GM19035 (cell line): Measurements from ENCODE around the gene TTC12.

Experiments used
- ATAC-seq: cut with Tn5 transposase; IDR thresholded peaks from one replicate; pipeline ENCODE4 v1.9.1; 2021; ENCODE audit not compliant: unreplicated experiment

TTC12 gene

DNA sequence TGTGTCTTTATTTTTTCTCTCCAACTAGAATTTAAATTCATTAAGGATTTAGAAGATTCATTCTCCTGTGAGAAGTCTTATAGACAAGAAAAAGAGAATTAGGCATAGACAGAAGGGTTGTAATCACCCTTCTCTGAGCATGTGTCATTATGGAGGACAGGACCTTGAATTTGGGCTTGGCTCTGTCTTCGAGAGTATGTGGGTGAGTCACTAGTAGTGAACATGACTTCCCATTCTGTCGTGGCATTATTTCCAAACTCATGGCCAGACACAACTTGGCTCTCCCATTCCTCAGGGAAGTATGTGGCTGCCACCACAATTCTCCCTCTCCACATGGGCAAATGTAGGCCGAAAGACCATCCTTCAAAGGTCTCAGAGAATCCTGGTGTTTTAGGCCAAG, 58.9 kb downstream of the TTC12 start:
- no peak for ATAC-seq

DNA sequence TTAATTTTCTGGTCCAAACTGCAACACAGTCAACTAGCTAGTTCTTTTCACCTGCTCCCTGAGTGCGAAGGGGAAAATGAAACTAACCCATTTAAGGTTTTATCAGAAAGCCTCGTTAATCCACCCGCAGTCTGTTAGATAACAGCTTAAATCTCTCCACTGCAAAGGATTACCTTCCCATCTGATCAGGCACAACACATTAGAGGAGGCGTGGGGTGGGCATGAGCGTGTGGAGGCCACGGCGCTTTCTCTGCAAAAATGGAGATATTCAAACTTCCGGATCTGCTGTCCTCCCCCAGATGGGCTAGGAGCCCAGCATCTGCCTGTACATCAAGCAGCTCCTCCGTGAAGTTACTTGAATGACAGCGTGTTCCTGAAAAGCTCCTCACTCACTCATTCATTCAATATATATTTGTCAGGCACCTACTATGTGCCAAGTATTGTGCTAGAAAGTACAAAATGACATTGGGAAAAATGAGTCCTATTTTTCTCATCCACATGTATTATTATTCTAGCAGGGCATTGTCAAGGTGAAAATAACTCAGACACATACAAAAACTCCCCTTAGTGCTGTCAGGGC, 59.7 kb downstream of the TTC12 start:
- ATAC-seq: no peak

- no peak for ATAC-seq
These were observed 61.0 kb downstream of the TTC12 start for GRCh38 chr11:113375402-113375801.

GRCh38 chr11:113376156-113376555, 61.8 kb downstream of the TTC12 start:
- ATAC-seq: no peak

DNA sequence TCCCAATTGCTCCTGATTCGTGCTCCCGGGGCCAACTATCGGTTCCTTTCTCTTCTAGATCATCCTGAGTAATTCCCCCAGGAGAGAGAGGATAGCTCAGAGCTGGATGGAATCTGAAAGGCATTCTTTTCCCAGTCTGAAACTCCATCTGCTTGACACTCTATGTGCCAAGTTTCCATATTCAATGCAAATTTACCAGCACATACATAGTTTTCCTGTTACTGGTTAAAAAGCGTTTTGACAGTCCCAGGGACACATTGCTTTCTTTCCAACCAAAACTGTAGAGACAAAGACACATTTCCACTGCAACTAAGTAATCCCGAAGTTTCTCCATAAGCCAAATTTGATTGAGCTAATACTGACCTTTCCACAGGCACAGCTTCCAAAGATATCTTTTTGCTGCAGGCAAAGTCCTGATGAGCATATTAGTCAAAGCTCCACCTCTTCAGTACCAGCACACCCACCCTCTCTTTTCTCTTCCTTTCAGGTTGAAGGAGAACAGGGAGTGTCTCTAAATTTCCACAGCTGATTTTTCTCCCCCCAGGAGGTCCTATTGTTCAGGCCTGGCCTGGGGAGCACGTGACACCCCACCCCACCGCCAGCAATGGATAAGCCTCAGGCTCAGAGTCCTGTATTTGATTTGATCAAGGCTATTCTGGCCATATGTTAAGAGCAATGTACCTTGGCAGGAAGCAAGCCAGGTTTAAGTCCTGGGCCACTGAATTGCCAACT, 63.5 kb downstream of the TTC12 start:
- no peak for ATAC-seq

DNA sequence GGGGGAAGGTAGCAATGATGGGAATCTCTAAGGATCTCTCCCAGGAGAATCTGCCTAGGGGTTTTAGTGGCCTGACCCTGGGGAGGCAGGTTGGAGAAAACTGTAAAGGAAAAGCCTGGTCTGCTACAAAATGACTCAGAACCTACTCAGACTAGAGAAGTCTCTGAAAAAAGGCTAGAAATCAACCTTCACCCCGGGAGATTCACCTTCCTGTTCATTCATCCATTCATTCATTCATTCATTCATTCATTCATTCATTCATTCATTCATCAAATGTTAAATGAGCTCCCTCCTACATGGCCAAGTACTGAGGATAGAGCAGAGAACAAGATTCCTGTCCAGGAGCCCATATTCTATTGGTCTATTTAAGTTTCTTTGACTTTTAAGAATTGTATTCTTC, 64.3 kb downstream of the TTC12 start:
- ATAC-seq: no peak

DNA sequence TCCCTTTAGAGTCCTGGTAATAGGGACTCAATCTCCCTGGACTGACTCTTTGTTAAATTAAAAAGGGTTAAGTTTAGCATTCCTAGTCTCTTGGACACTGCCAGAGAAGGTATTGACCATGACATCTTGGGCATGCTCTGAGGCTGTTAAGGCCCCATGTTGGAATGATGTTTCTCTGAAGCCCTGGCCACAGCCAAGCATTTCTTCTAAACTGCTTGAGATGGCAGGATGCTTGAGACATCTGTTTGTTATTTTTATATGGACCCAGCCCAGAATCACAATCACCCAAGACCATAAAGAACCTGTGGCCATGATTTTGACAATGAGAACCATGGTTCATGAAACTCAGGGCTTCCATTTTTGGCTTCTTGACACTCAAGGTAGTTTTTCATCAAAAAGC, 67.7 kb downstream of the TTC12 start:
- no peak for ATAC-seq

GRCh38 chr11:113384551-113384950, 70.2 kb downstream of the TTC12 start:
- ATAC-seq: no peak

- ATAC-seq: no peak
These were observed 71.4 kb downstream of the TTC12 start for GRCh38 chr11:113385749-113386148.

DNA sequence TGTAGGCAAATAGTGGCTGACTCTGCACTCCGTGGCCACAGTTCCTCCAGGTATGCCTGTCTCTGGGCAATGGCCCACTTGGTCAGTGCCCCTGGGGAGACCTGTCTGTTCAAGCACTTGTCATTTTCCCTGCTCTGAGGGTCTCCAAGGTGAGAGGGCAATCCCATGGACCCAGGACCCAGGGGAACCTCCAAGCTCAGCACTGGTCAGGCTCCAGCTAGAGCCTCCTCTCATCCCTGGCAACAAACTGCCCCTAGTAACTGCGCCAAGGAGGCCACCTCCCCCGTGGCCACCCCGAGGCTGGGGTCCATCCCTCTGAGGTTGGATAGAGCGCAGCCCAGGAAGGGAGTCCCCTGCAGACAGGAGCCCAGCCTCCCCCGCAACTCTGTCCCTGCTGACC, 72.5 kb downstream of the TTC12 start:
- ATAC-seq: no peak

DNA sequence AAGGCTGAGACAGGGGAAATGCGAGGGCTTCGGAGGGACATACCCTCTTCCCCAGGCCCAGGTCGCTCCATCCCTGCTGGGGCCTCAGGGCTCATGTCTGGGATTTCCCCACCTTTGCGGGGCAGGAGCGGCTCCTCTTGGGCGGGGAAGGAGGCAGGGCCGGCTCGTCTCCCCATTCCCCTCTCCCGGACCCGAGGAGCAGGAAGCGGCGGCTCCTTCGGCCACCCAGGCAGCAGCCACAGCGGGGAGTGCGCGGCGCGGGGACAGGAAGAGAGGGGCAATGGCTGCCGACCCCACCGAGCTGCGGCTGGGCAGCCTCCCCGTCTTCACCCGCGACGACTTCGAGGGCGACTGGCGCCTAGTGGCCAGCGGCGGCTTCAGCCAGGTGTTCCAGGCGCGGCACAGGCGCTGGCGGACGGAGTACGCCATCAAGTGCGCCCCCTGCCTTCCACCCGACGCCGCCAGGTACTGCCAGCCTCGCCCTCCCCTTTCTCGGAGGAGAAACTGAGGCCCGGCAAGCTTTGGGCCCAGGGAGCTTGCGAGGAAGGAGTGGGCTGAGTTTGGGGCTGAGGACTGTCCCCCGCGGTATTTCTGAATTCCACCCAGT, 73.3 kb downstream of the TTC12 start, which contains the start of gene ANKK1:
TSS of gene ANKK1 (plus strand) at position 175 of the 607 bp plus-strand sequence. CDS start at position 281, 106 bp downstream.
- ATAC-seq: no peak

GRCh38 chr11:113389272-113389671, 74.9 kb downstream of the TTC12 start:
- ATAC-seq: no peak

DNA sequence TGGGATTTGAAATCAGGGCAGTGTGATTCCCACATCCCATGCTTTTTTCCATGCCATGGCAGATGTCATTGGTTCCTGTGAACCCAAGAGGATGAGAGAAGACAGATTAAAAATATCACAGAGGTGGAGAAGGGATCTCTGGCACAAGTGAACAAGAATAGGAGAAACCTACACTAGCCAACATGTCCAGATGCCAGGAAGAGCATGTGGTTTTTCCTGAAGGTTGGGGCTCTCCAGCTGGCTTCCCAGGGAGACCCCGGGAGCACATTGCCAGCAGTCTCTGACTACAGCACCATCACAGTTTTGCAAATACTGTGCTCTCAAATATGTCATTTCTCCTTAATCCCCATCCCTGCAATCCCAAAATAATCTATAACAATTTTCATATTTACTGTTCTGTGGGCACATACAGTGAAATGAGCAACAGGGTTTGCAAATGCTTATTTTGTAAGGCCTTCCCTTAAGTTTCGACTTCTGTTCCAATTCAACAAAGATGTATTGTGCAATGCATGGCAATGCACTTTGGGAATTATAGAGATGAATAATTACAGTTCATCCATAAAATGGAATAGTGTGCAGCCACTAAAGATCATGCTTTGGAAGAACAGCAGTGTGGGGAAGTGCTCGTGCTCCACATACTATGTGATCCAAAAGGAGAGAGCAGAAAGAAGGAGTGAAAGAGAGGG, 78.0 kb downstream of the TTC12 start:
- ATAC-seq: no peak

DNA sequence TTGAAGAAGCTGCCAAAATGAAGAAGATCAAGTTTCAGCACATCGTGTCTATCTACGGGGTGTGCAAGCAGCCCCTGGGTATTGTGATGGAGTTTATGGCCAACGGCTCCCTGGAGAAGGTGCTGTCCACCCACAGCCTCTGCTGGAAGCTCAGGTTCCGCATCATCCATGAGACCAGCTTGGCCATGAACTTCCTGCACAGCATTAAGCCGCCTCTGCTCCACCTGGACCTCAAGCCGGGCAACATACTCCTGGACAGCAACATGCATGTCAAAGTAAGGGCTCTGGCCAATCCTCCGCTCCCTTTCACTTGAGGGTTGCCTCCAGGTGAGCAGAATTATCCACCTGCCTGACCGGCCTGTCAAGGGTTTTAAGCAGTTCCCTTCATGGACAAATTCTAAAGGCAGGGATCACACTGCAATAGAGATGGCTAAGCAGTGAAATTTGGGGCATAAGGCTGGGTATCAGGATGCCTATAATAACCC, 79.2 kb downstream of the TTC12 start:
- ATAC-seq: no peak

DNA sequence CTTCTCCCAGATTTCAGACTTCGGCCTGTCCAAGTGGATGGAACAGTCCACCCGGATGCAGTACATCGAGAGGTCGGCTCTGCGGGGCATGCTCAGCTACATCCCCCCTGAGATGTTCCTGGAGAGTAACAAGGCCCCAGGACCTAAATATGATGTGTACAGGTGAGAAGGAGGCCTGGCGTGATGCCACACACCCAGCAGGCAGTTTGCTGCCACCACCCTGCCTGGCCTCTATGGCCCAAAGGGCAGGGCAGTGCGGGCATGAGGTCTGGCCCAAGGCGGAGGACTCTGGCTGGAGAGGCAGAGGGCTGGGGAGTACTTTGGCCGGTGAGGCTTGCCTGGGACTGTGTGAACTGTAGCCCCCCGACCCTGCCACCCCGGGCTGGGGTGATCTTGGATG, 80.5 kb downstream of the TTC12 start:
- ATAC-seq: no peak

GRCh38 chr11:113395782-113396336, 81.5 kb downstream of the TTC12 start:
- no peak for ATAC-seq

- ATAC-seq: no peak
These were observed 82.3 kb downstream of the TTC12 start for GRCh38 chr11:113396690-113397089.

GRCh38 chr11:113397212-113397611, 82.8 kb downstream of the TTC12 start:
- ATAC-seq: no peak

GRCh38 chr11:113397821-113398220, 83.4 kb downstream of the TTC12 start:
- no peak for ATAC-seq

GRCh38 chr11:113398669-113399430, 84.5 kb downstream of the TTC12 start:
- no peak for ATAC-seq
